ES-I3 (cell line): Measurements from ENCODE around the gene DTNBP1.

Experiments
- H3K36me3 ChIP-seq: 2 replicates; pipeline ENCODE4 v1.6.1; 2013; ENCODE audit warnings: mild to moderate bottlenecking, low read length, control low read depth, moderate library complexity; ENCODE audit not compliant: insufficient read depth
- H3K4me1 ChIP-seq: 2 replicates; pipeline ENCODE4 v1.6.1; 2013; ENCODE audit warnings: mild to moderate bottlenecking, control low read depth, low read length; ENCODE audit not compliant: insufficient read depth
- H3K9ac ChIP-seq: 2 replicates; pipeline ENCODE4 v1.6.1; 2013; ENCODE audit warnings: low read depth, mild to moderate bottlenecking, low read length, moderate library complexity
- H3K9me3 ChIP-seq: 2 replicates; pipeline ENCODE4 v1.6.1; 2013; ENCODE audit warnings: mild to moderate bottlenecking, low read length, moderate library complexity; ENCODE audit not compliant: control insufficient read depth, insufficient read depth

The DTNBP1 gene

GRCh38 chr6:15479761-15480160, 183.1 kb downstream of the DTNBP1 start:
- peaks cover 46% of the 10 kb centered on the region for H3K4me1 ChIP-seq
- peaks cover 13% of the 10 kb centered on the region for H3K36me3 ChIP-seq
- no peaks in the 10 kb centered on the region for H3K9me3 ChIP-seq
- H3K9ac ChIP-seq: no peak overlapping the region

GRCh38 chr6:15477746-15478145, 185.1 kb downstream of the DTNBP1 start:
- Histone ChIP-seq H3K9ac (no peak overlapping the region), H3K36me3 (peaks cover 22% of the 10 kb centered on the region), H3K4me1 (peaks cover 37% of the 10 kb centered on the region)

GRCh38 chr6:15476631-15477380, 186.0 kb downstream of the DTNBP1 start:
- peaks cover 37% of the 10 kb centered on the region for H3K4me1 ChIP-seq
- H3K36me3 ChIP-seq: peaks cover 22% of the 10 kb centered on the region
- no peak overlapping the region for H3K9ac ChIP-seq
- no peaks in the 10 kb centered on the region for H3K9me3 ChIP-seq

More at GRCh38 chr6:15477746-15478145, 185.1 kb downstream of the DTNBP1 start:
- H3K9me3 ChIP-seq: no peaks in the 10 kb centered on the region

- H3K4me1 ChIP-seq: peaks cover 34% of the 10 kb centered on the region
- H3K36me3 ChIP-seq: peaks cover 19% of the 10 kb centered on the region
- H3K9ac ChIP-seq: no peak overlapping the region
- no peaks in the 10 kb centered on the region for H3K9me3 ChIP-seq
Observed at GRCh38 chr6:15475872-15476271, 187.0 kb downstream of the DTNBP1 start.

- Histone ChIP-seq H3K9me3 (no peaks in the 10 kb centered on the region), H3K4me1 (peaks cover 30% of the 10 kb centered on the region), H3K36me3 (peaks cover 24% of the 10 kb centered on the region), H3K9ac (no peak overlapping the region)
Observed at GRCh38 chr6:15475261-15475660, 187.6 kb downstream of the DTNBP1 start.

GRCh38 chr6:15474196-15474595, 188.6 kb downstream of the DTNBP1 start:
- Histone ChIP-seq H3K9me3 (no peaks in the 10 kb centered on the region), H3K4me1 (peaks cover 24% of the 10 kb centered on the region), H3K9ac (no peak overlapping the region), H3K36me3 (peaks cover 30% of the 10 kb centered on the region)

- Histone ChIP-seq H3K36me3 (peaks cover 32% of the 10 kb centered on the region), H3K9ac (no peak overlapping the region), H3K4me1 (peaks cover 19% of the 10 kb centered on the region), H3K9me3 (no peaks in the 10 kb centered on the region)
Observed at GRCh38 chr6:15473741-15474161, 189.1 kb downstream of the DTNBP1 start.

GRCh38 chr6:15473174-15473573, 189.7 kb downstream of the DTNBP1 start:
- Histone ChIP-seq H3K9me3 (no peaks in the 10 kb centered on the region), H3K36me3 (peaks cover 37% of the 10 kb centered on the region), H3K4me1 (peaks cover 19% of the 10 kb centered on the region), H3K9ac (no peak overlapping the region)
